ENCODE results near the gene MCOLN1. TPM values are rescaled to one million over a fixed set of nuclear protein-coding genes. Genes with fewer than 3 reads are reported as not detected.
A peak's percentile ranks its signal among the peaks of the same experiment; 100 is the strongest.

Gene MCOLN1
- total RNA-seq, 2 donors from 2014 or later: 17.8 to 26.5 TPM

DNA sequence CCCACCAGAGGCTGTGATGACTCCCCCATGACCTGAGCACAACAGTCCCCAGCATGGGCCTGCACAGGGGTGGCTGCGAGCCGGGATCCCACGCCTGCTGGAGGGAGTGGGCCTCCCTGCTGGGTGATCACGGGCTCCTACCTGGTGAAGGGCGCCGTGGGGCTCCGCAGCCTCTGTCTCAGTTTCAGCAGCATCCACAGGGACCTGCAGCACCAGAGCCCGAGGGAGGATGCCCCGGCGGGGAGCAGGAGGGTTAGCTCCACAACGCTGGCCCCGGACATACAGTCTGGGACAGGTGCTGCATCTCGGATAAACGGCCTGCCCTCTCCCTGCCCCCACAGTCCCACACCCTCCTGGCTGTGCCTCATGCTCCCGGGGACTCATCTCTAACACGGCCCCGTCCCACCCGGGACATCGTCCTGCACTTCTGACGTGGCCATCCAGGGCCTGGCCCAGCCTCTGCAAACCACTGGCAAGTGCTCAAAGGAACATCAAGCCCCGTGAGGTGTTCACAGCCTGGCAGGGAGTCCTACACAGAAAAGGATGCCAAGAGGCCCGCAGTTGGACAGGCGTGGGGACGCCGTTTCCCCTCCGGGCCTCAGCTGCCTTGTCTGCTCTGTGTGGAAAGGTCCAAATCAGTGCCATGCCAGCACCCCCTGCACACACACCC lies 44.1 kb upstream of the MCOLN1 start:
- Histone ChIP-seq H3K4me3 (no peak overlapping the region), H3K9ac (ENCODE audit: low read depth in 2 of 2, low read length in 2 of 2) (no peak overlapping the region), H3K9me3 (no peaks in the 10 kb centered on the region), H3K27ac (no peak overlapping the region), H3K4me1 (peaks cover 2% of the 10 kb centered on the region), H3K27me3 (no peaks in the 10 kb centered on the region), H3K36me3 (no peaks in the 10 kb centered on the region)
- TF ChIP-seq, protein P1, sequence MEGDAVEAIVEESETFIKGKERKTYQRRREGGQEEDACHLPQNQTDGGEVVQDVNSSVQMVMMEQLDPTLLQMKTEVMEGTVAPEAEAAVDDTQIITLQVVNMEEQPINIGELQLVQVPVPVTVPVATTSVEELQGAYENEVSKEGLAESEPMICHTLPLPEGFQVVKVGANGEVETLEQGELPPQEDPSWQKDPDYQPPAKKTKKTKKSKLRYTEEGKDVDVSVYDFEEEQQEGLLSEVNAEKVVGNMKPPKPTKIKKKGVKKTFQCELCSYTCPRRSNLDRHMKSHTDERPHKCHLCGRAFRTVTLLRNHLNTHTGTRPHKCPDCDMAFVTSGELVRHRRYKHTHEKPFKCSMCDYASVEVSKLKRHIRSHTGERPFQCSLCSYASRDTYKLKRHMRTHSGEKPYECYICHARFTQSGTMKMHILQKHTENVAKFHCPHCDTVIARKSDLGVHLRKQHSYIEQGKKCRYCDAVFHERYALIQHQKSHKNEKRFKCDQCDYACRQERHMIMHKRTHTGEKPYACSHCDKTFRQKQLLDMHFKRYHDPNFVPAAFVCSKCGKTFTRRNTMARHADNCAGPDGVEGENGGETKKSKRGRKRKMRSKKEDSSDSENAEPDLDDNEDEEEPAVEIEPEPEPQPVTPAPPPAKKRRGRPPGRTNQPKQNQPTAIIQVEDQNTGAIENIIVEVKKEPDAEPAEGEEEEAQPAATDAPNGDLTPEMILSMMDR (IDR thresholded peaks at IDR 0.05): no peak
- intact Hi-C loops (cut with DNase I): no loop called here
- DNase-seq: no peak

DNA sequence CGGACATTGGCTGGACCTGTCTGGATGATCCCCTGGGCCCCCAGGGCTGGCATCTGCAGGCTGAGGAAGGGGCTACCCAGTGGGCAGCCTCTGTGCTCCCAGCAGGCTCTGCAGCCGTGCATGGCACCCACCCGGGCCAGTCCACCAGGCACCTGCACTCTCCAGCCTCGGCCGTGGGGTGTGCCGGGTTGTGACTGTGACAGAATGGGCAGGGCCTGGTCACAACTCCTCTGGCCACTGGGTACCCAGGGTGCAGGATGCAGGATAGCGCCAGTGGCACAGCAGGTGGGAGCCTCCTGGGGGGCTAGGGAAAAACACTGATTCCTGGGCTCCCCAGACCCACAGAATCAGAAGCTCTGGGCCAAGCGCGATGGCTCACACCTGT lies 43.6 kb upstream of the MCOLN1 start:
- TF ChIP-seq, protein P1 (IDR thresholded peaks at IDR 0.05): no peak
- Histone ChIP-seq H3K36me3 (no peaks in the 10 kb centered on the region), H3K4me1 (peaks cover 4% of the 10 kb centered on the region), H3K4me3 (no peak overlapping the region), H3K9ac (ENCODE audit: low read depth in 2 of 2, low read length in 2 of 2) (no peak overlapping the region), H3K27me3 (no peaks in the 10 kb centered on the region), H3K27ac (no peak overlapping the region), H3K9me3 (no peaks in the 10 kb centered on the region)
- DNase-seq: no peak
- intact Hi-C loops (cut with DNase I): no loop called here

DNA sequence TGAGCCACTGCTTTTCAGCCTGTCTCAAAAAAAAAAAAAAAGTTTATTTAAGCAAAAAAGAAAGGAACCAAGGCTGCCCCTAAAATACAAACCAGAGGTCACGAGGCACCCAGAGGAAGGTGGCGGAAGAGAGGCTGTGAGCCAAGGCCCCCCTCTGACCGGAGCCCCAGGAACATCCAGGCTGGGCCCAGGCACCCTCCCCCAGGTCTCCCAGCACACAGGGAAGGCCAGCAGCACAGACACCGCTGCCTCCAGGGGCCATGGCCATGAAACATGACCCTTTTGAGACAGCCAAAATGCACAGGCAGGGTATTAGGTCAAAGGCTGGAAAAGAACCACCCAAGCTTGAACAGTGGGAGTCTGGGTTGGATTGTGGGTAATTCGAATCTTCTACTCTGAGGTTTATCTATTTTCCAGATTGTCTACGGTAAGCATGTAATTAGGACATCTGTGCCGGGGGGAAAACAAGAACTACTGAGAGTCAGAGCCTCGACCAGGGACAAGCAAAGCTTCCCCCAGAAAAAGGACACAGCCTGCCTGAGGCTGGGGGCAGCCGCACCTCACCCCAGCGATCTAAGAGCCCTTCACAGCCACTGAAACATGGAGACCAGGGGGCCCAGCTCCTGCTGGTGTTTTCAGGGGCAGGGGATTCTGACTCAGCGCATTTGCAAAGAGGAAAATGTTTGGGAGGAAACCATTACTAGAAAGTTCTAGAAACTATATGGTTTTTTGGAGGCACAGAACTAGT lies 42.0 kb upstream of the MCOLN1 start:
- no peaks in the 10 kb centered on the region for H3K27me3 ChIP-seq
- H3K36me3 ChIP-seq: no peaks in the 10 kb centered on the region
- no peak for DNase-seq
- no peaks in the 10 kb centered on the region for H3K9me3 ChIP-seq
- intact Hi-C loops (cut with DNase I): no loop called here
- H3K9ac ChIP-seq (ENCODE audit: low read depth in 2 of 2, low read length in 2 of 2): no peak overlapping the region
- H3K4me1 ChIP-seq: peaks cover 4% of the 10 kb centered on the region
- H3K4me3 ChIP-seq: no peak overlapping the region
- no peak overlapping the region for H3K27ac ChIP-seq
- TF ChIP-seq, protein P1 (IDR thresholded peaks at IDR 0.05): no peak

DNA sequence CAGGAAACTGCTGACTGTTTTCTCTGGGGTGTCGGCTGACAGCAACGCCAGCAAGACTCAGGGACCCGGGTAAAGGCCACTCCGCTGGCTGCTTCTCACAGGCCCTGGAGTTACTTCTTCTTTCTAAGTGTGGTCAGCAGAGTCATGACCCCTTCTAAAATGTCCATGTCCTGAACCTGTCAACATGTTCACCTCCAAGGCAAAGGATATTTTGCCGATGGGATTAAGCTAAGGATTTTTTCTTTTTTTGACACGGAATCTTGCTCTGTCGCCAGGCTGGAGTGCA lies 41.5 kb upstream of the MCOLN1 start:
- DNase-seq: no peak
- no peak overlapping the region for H3K9ac ChIP-seq (ENCODE audit: low read depth in 2 of 2, low read length in 2 of 2)
- TF ChIP-seq, protein P1 (IDR thresholded peaks at IDR 0.05): no peak
- no peak overlapping the region for H3K27ac ChIP-seq
- H3K27me3 ChIP-seq: no peaks in the 10 kb centered on the region
- intact Hi-C loops (cut with DNase I): no loop called here
- H3K36me3 ChIP-seq: no peaks in the 10 kb centered on the region
- no peak overlapping the region for H3K4me3 ChIP-seq
- no peaks in the 10 kb centered on the region for H3K9me3 ChIP-seq
- H3K4me1 ChIP-seq: peaks cover 4% of the 10 kb centered on the region

DNA sequence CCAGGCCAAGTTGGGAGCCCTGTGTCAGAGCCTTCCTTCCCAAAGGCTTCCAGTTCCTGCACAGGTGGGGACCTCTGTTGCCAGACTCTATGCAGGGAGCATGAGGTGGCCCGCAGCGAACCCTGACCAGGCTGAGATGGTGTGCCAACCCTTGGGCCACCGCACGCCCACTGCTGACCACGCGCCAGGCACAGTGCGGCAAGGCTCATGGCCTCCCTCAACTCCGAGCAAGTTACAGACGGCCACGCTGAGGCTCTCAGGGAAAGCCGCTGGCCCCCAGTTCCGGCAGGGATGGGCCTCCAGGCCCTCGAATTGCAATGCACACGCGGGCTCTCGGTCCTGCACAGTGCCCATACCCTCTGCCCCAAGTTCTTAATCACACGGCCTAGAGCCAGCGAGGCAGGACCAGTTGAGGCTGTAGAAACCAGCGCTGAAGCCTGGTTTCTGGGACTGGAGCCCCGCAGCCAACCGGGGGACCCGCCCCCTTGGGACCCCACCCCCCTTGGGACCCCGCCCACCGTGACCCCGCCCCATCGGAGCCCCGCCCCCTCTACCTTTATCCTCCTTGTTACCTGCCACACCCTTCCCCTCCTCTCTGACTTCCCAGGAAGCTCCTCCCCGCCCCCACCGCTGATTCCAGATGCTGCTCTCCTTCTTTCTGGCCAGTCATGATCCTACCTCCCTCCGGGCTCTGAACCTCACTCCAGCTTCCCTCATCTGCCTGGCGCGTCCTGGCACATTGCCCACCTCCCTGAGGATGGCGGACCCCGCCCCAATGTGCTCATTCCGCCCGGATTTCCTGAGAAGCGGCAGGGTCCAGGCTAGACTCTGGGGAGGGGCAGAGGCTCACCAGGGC lies 39.6 kb upstream of the MCOLN1 start:
- peak; percentile 74 for DNase-seq
- TF ChIP-seq, protein P1 (IDR thresholded peaks at IDR 0.05): no peak
- Histone ChIP-seq H3K9me3 (no peaks in the 10 kb centered on the region), H3K36me3 (no peaks in the 10 kb centered on the region), H3K4me1 (peaks cover 4% of the 10 kb centered on the region), H3K27ac (no peak overlapping the region), H3K9ac (ENCODE audit: low read depth in 2 of 2, low read length in 2 of 2) (peak overlapping the region in 1 of 2 donors; percentile 34), H3K27me3 (no peaks in the 10 kb centered on the region), H3K4me3 (no peak overlapping the region)
- intact Hi-C loops (cut with DNase I): no loop called here
